IPS-NIHi7 (cell line): ENCODE measurements around the gene ZNF689.
"Not testable (repeated sequence)": the region's sequence is repeated elsewhere in the genome, so short reads cannot be mapped to it uniquely, and the experiment has no call there.

ENCODE experiments used
- DNase-seq: peaks from one replicate; pipeline ENCODE4 v3.0.0; 2012; ENCODE audit warnings: mixed read lengths; ENCODE audit errors: extremely low spot score

Gene ZNF689

GRCh38 chr16:30600215-30600614 is 10.0 kb downstream of the ZNF689 start:
- no peak for DNase-seq

GRCh38 chr16:30592871-30593270 is 17.3 kb downstream of the ZNF689 start:
- DNase-seq = no peak

- not testable (repeated sequence) for DNase-seq
Observed at GRCh38 chr16:30590869-30591268, 19.3 kb downstream of the ZNF689 start.

GRCh38 chr16:30589582-30589981 is 20.6 kb downstream of the ZNF689 start:
- DNase-seq = not testable (repeated sequence)

GRCh38 chr16:30588651-30589050 is 21.5 kb downstream of the ZNF689 start:
- DNase-seq = no peak

GRCh38 chr16:30585400-30586191 is 24.6 kb downstream of the ZNF689 start, which contains the start of gene ZNF785:
TSS of gene ZNF785 (minus strand) at chr16:30585697. CDS start at chr16:30585611, 86 bp downstream.
- peak; percentile 96 for DNase-seq

GRCh38 chr16:30585022-30585399 is 25.2 kb downstream of the ZNF689 start:
- peak; percentile 45 for DNase-seq

- no peak for DNase-seq
Observed at GRCh38 chr16:30582611-30583340, 27.4 kb downstream of the ZNF689 start.

- DNase-seq = no peak
Observed at GRCh38 chr16:30581457-30581856, 28.7 kb downstream of the ZNF689 start.

GRCh38 chr16:30574678-30575077 is 35.5 kb downstream of the ZNF689 start:
- no peak for DNase-seq

GRCh38 chr16:30571445-30572322 is 38.5 kb downstream of the ZNF689 start, which contains the start of gene ZNF688:
TSS of gene ZNF688 (minus strand) at chr16:30571714. CDS start at chr16:30571629, 85 bp downstream.
- DNase-seq = peak; percentile 97

GRCh38 chr16:30570636-30571444 is 39.3 kb downstream of the ZNF689 start:
- peak; percentile 37 for DNase-seq

GRCh38 chr16:30569746-30570635 is 40.2 kb downstream of the ZNF689 start:
- no peak for DNase-seq

- no peak for DNase-seq
Observed at GRCh38 chr16:30569281-30569680, 40.9 kb downstream of the ZNF689 start.

GRCh38 chr16:30567991-30568638 is 42.1 kb downstream of the ZNF689 start:
- DNase-seq = no peak

GRCh38 chr16:30567160-30567990 is 42.8 kb downstream of the ZNF689 start:
- DNase-seq = no peak

- no peak for DNase-seq
Observed at GRCh38 chr16:30566531-30566930, 43.7 kb downstream of the ZNF689 start.

- DNase-seq = no peak
Observed at GRCh38 chr16:30565984-30566383, 44.2 kb downstream of the ZNF689 start.

- no peak for DNase-seq
Observed at GRCh38 chr16:30565526-30565925, 44.7 kb downstream of the ZNF689 start.
